ENCODE data around the gene CPED1.
A peak's percentile ranks its signal among the peaks of the same experiment; 100 is the strongest.
"Not testable (repeated sequence)": the region's sequence is repeated elsewhere in the genome, so short reads cannot be mapped to it uniquely, and the experiment has no call there.

The CPED1 gene

GRCh38 chr7:121300685-121301420, 312.3 kb downstream of the CPED1 start:
- DNase-seq = no peak

GRCh38 chr7:121301446-121302213, 313.1 kb downstream of the CPED1 start:
- no peak for DNase-seq

- DNase-seq = no peak
Measured at GRCh38 chr7:121302214-121302745, 313.8 kb downstream of the CPED1 start.

- DNase-seq = no peak
Measured at GRCh38 chr7:121303422-121304101, 315.1 kb downstream of the CPED1 start.

- DNase-seq = no peak
Measured at GRCh38 chr7:121304102-121304658, 315.7 kb downstream of the CPED1 start.

- no peak for DNase-seq
Measured at GRCh38 chr7:121305109-121305508, 316.6 kb downstream of the CPED1 start.

GRCh38 chr7:121306565-121306964, 318.1 kb downstream of the CPED1 start:
- no peak for DNase-seq

- no peak for DNase-seq
Measured at GRCh38 chr7:121307021-121307574, 318.6 kb downstream of the CPED1 start.

GRCh38 chr7:121313220-121313792, 324.8 kb downstream of the CPED1 start:
- DNase-seq = no peak

- DNase-seq = no peak
Measured at GRCh38 chr7:121313793-121314676, 325.5 kb downstream of the CPED1 start.

- DNase-seq = not testable (repeated sequence)
Measured at GRCh38 chr7:121315170-121315569, 326.7 kb downstream of the CPED1 start.

- DNase-seq = no peak
Measured at GRCh38 chr7:121322460-121322859, 333.9 kb downstream of the CPED1 start.

GRCh38 chr7:121323515-121324302, 335.2 kb downstream of the CPED1 start:
- no peak for DNase-seq

GRCh38 chr7:121327671-121328070, 339.2 kb downstream of the CPED1 start:
- DNase-seq = no peak

GRCh38 chr7:121328508-121329190, 340.1 kb downstream of the CPED1 start, which contains the start of gene WNT16:
Gene WNT16 (plus strand): TSS chr7:121329000. CDS start chr7:121329293, 293 bp downstream.
- DNase-seq = no peak

- peak; percentile 4 for DNase-seq
Measured at GRCh38 chr7:121329191-121330052, 340.9 kb downstream of the CPED1 start.

GRCh38 chr7:121330053-121330833, 341.7 kb downstream of the CPED1 start:
- no peak for DNase-seq

GRCh38 chr7:121331048-121331447, 342.5 kb downstream of the CPED1 start:
- DNase-seq = no peak
